H7 (cell line): ENCODE results near the gene CDC42EP5. TPM values are rescaled to one million over a fixed set of nuclear protein-coding genes. Genes with fewer than 3 reads are reported as not detected.

ENCODE experiments used
- DNase-seq: peaks from one replicate; pipeline ENCODE4 v3.0.0; 2012
- H3K27me3 ChIP-seq: 2 replicates; pipeline ENCODE4 v1.6.0; 2011; ENCODE audit warnings: mild to moderate bottlenecking, low read length; ENCODE audit not compliant: control insufficient read depth, insufficient read depth
- H3K36me3 ChIP-seq: replicated peaks from 2 replicates; pipeline ENCODE4 v1.5.1; 2011; ENCODE audit warnings: low read length; ENCODE audit not compliant: control insufficient read depth, insufficient read depth
- H3K4me3 ChIP-seq: 2 replicates; pipeline ENCODE4 v1.5.1; 2011; ENCODE audit warnings: low read depth, mild to moderate bottlenecking, control low read depth, low read length, moderate library complexity; ENCODE audit not compliant: insufficient read depth
- total RNA-seq: library from RNA; depleted of rRNA; stranded (reverse); fragments of >200 nt; shearing (Covaris generic); gene quantifications from 2 replicates; pipeline ENCODE4 v1.2.3, GENCODE V29; 2014

Gene CDC42EP5
- total RNA-seq, 1 experiment from 2014 or later = 4.3 TPM

- peaks cover 7% of the 10 kb centered on the region for H3K27me3 ChIP-seq
- peaks cover 22% of the 10 kb centered on the region for H3K36me3 ChIP-seq
- H3K4me3 ChIP-seq = no peak overlapping the region
- no peak for DNase-seq
Measured at GRCh38 chr19:54461613-54462012, 11.5 kb downstream of the CDC42EP5 start.

GRCh38 chr19:54461210-54461609, 11.9 kb downstream of the CDC42EP5 start:
- H3K4me3 ChIP-seq = no peak overlapping the region
- H3K27me3 ChIP-seq = peaks cover 7% of the 10 kb centered on the region
- H3K36me3 ChIP-seq = peaks cover 22% of the 10 kb centered on the region
- peak; percentile 34 for DNase-seq

- peaks cover 22% of the 10 kb centered on the region for H3K36me3 ChIP-seq
- peak; percentile 45 for DNase-seq
- H3K27me3 ChIP-seq = peaks cover 2% of the 10 kb centered on the region
- H3K4me3 ChIP-seq = no peak overlapping the region
Measured at GRCh38 chr19:54460230-54461005, 12.7 kb downstream of the CDC42EP5 start.

GRCh38 chr19:54459282-54460229, 13.5 kb downstream of the CDC42EP5 start:
- no peak overlapping the region for H3K4me3 ChIP-seq
- no peaks in the 10 kb centered on the region for H3K27me3 ChIP-seq
- peaks cover 28% of the 10 kb centered on the region for H3K36me3 ChIP-seq
- peak; percentile 21 for DNase-seq

- Histone ChIP-seq H3K4me3 (no peak overlapping the region), H3K36me3 (peaks cover 36% of the 10 kb centered on the region), H3K27me3 (no peaks in the 10 kb centered on the region)
- DNase-seq = peak; percentile 16
Measured at GRCh38 chr19:54458648-54459281, 14.3 kb downstream of the CDC42EP5 start.

GRCh38 chr19:54457773-54458647, 15.1 kb downstream of the CDC42EP5 start:
- Histone ChIP-seq H3K36me3 (peaks cover 43% of the 10 kb centered on the region), H3K27me3 (no peaks in the 10 kb centered on the region), H3K4me3 (no peak overlapping the region)
- DNase-seq = peak; percentile 25

GRCh38 chr19:54456423-54457373, 16.4 kb downstream of the CDC42EP5 start:
- Histone ChIP-seq H3K27me3 (no peaks in the 10 kb centered on the region), H3K36me3 (peaks cover 54% of the 10 kb centered on the region), H3K4me3 (no peak overlapping the region)
- DNase-seq = peak; percentile 54

GRCh38 chr19:54455786-54456422, 17.2 kb downstream of the CDC42EP5 start:
- no peak overlapping the region for H3K4me3 ChIP-seq
- H3K27me3 ChIP-seq = no peaks in the 10 kb centered on the region
- peaks cover 58% of the 10 kb centered on the region for H3K36me3 ChIP-seq
- DNase-seq = no peak

GRCh38 chr19:54454781-54455675, 18.1 kb downstream of the CDC42EP5 start:
- Histone ChIP-seq H3K4me3 (no peak overlapping the region), H3K36me3 (peaks cover 58% of the 10 kb centered on the region), H3K27me3 (no peaks in the 10 kb centered on the region)
- DNase-seq = peak; percentile 34

- Histone ChIP-seq H3K36me3 (peaks cover 58% of the 10 kb centered on the region), H3K4me3 (no peak overlapping the region), H3K27me3 (no peaks in the 10 kb centered on the region)
- peak; percentile 43 for DNase-seq
Measured at GRCh38 chr19:54453921-54454780, 18.9 kb downstream of the CDC42EP5 start.

- no peaks in the 10 kb centered on the region for H3K27me3 ChIP-seq
- no peak overlapping the region for H3K4me3 ChIP-seq
- peaks cover 45% of the 10 kb centered on the region for H3K36me3 ChIP-seq
- DNase-seq = peak; percentile 26
Measured at GRCh38 chr19:54452626-54453025, 20.5 kb downstream of the CDC42EP5 start.
